NCI-H446 treated with DMSO at 0.1 percent for 48 hours (cell line): ENCODE results near the gene STPG3.
"Not testable (repeated sequence)": the region's sequence is repeated elsewhere in the genome, so short reads cannot be mapped to it uniquely, and the experiment has no call there.

Experiments
- DNase-seq: peaks from one replicate; lab custom pipeline; 2025; lab: John Stamatoyannopoulos, UW

STPG3 gene

GRCh38 chr9:137234055-137234697, 16.9 kb upstream of the STPG3 start:
- no peak for DNase-seq

GRCh38 chr9:137234758-137235423, 16.2 kb upstream of the STPG3 start:
- DNase-seq: no peak

- DNase-seq: no peak
Observed at GRCh38 chr9:137235424-137236237, 15.5 kb upstream of the STPG3 start.

- DNase-seq: peak; percentile 17
Observed at GRCh38 chr9:137236238-137236935, 14.7 kb upstream of the STPG3 start.

GRCh38 chr9:137236936-137237421, 14.1 kb upstream of the STPG3 start:
- DNase-seq: no peak

GRCh38 chr9:137237759-137238726, 13.0 kb upstream of the STPG3 start:
- DNase-seq: no peak

- DNase-seq: not testable (repeated sequence)
Observed at GRCh38 chr9:137239541-137240200, 11.4 kb upstream of the STPG3 start.

GRCh38 chr9:137240318-137240840, 10.7 kb upstream of the STPG3 start:
- peak; percentile 20 for DNase-seq

GRCh38 chr9:137240841-137241489, 10.1 kb upstream of the STPG3 start, which contains the start of gene TUBB4B:
Gene TUBB4B (plus strand): TSS chr9:137241287. CDS start chr9:137241361, 74 bp downstream.
- DNase-seq: peak; percentile 98

- DNase-seq: no peak
Observed at GRCh38 chr9:137241490-137242268, 9.4 kb upstream of the STPG3 start.

GRCh38 chr9:137242269-137243203, 8.6 kb upstream of the STPG3 start:
- no peak for DNase-seq

GRCh38 chr9:137243266-137243625, 7.8 kb upstream of the STPG3 start:
- DNase-seq: not testable (repeated sequence)

- DNase-seq: no peak
Observed at GRCh38 chr9:137243626-137244485, 7.2 kb upstream of the STPG3 start.

- DNase-seq: no peak
Observed at GRCh38 chr9:137244486-137245449, 6.3 kb upstream of the STPG3 start.
